Right lobe of liver (tissue), 4 donors: ENCODE results near the gene FSTL5.

Experiments
- POLR2A ChIP-seq: fragments of 450-650 bp; IDR thresholded peaks from one replicate; pipeline ENCODE4 v1.6.1; 2017; ENCODE audit warnings: antibody characterized with exemption, mild to moderate bottlenecking
- TF ChIP-seq, protein P1 (sequence below), 4 donors: fragments of 200-600 bp in 3 of 4; fragments of 450-650 bp in 1 of 4; IDR thresholded peaks; one replicate each; pipeline versions ENCODE4 v1.5.1 to v1.8.0; 2016 to 2022; ENCODE audit warnings: antibody characterized with exemption in 4 of 4, mild to moderate bottlenecking in 2 of 4
- donor health status: DM: no; HTN: no; CAD: no.
- donor health status: DM: no; HTN: no; CAD: no.
- donor health status: DM: no; HTN: yes; CAD: no.

DNA sequence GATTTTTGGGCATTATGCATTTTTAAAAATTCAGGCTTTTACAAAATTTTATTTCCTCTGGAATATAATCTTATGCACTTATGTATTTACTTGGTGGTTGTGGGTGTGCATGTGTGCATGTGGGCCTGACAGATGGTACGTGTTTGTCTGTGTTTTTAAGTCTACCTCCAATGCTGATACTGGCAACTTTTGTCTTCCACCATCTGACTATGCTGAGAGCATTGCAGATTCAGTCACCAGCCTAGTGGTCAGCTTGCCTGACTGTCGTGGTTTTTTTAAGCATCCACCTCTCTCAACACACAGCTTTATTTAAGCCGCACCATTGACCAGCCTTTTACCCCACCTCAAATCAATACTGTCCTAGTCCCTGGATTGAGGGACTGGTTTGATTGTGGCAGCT, 37.1 kb downstream of the FSTL5 start:
- TF ChIP-seq, protein P1, sequence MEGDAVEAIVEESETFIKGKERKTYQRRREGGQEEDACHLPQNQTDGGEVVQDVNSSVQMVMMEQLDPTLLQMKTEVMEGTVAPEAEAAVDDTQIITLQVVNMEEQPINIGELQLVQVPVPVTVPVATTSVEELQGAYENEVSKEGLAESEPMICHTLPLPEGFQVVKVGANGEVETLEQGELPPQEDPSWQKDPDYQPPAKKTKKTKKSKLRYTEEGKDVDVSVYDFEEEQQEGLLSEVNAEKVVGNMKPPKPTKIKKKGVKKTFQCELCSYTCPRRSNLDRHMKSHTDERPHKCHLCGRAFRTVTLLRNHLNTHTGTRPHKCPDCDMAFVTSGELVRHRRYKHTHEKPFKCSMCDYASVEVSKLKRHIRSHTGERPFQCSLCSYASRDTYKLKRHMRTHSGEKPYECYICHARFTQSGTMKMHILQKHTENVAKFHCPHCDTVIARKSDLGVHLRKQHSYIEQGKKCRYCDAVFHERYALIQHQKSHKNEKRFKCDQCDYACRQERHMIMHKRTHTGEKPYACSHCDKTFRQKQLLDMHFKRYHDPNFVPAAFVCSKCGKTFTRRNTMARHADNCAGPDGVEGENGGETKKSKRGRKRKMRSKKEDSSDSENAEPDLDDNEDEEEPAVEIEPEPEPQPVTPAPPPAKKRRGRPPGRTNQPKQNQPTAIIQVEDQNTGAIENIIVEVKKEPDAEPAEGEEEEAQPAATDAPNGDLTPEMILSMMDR (IDR thresholded peaks at IDR 0.05), result no peak
- no peak for TF ChIP-seq POLR2A
